ENCODE data around the gene TRIM24.

Gene TRIM24

GRCh38 chr7:138630059-138630610 lies 170.1 kb downstream of the TRIM24 start:
- DNase-seq, result no peak

DNA sequence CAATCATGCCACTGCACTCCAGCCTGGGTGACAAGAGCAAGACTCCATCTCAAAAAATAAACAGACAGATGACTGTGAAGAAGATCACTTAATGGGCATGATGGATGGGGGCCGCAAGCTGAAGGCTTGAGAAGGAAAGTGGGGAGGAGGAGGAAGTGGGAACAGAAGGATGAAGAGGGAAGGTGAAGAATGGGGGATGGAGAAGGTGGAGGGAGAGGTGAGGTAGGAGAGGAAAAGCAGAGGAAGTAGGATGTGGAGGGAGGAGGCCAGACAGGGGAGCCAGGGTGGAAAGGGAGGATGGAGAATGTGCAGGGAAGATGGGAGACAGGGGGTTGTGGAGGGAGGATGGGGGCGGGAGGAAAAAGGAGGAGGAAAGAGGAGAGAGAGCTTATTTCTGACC lies 172.3 kb downstream of the TRIM24 start:
- no peak for DNase-seq

- no peak for DNase-seq
These were observed 173.0 kb downstream of the TRIM24 start for GRCh38 chr7:138632826-138633602.
